GM23338 (cell line): ENCODE results near the gene NGDN. TPM values are rescaled to one million over a fixed set of nuclear protein-coding genes. Genes with fewer than 3 reads are reported as not detected.

Source experiments
- ATAC-seq: fragments of 200-7000 bp; cut with Tn5 transposase; 3 replicates; pipeline ENCODE4 v1.9.1; 2020
- DNase-seq: peaks from one replicate; pipeline ENCODE4 v3.0.0-alpha.2; 2015; ENCODE audit warnings: low spot score
- H2AFZ ChIP-seq: fragments of 200-600 bp; sonication (generic); 2 replicates; pipeline ENCODE4 v1.8.0; 2016; ENCODE audit warnings: antibody characterized with exemption, mild to moderate bottlenecking, moderate library complexity
- H3F3A ChIP-seq: fragments of 200-600 bp; sonication (generic); replicated peaks from 2 replicates; pipeline ENCODE4 v1.8.0; 2017; ENCODE audit warnings: antibody characterized with exemption, mixed run types, low read depth
- H3K27ac ChIP-seq: fragments of 200-600 bp; sonication (generic); 2 replicates; pipeline ENCODE4 v1.6.1; 2016; ENCODE audit warnings: low read depth
- H3K27me3 ChIP-seq: fragments of 200-600 bp; sonication (generic); 2 replicates; pipeline ENCODE4 v1.8.0; 2016; ENCODE audit warnings: mild to moderate bottlenecking, mixed run types, moderate library complexity; ENCODE audit not compliant: insufficient read depth
- H3K36me3 ChIP-seq: fragments of 200-600 bp; sonication (generic); 2 replicates; pipeline ENCODE4 v1.8.0; 2016; ENCODE audit warnings: mild to moderate bottlenecking; ENCODE audit not compliant: insufficient read depth
- H3K4me1 ChIP-seq: fragments of 200-600 bp; sonication (generic); 2 replicates; pipeline ENCODE4 v1.8.0; 2016; ENCODE audit warnings: mild to moderate bottlenecking, moderate library complexity; ENCODE audit not compliant: insufficient read depth
- H3K4me2 ChIP-seq: fragments of 200-600 bp; sonication (generic); 2 replicates; pipeline ENCODE4 v1.7.1; 2017; ENCODE audit warnings: mixed run types
- H3K4me3 ChIP-seq: fragments of 200-600 bp; sonication (generic); 2 replicates; pipeline ENCODE4 v1.6.1; 2016; ENCODE audit warnings: mixed run types
- H3K79me2 ChIP-seq: fragments of 200-600 bp; sonication (generic); replicated peaks from 2 replicates; pipeline ENCODE4 v1.8.0; 2017; ENCODE audit warnings: mild to moderate bottlenecking; ENCODE audit not compliant: insufficient read depth
- H3K9me2 ChIP-seq: fragments of 200-600 bp; sonication (generic); 2 replicates; pipeline ENCODE4 v1.8.0; 2017; ENCODE audit not compliant: insufficient read depth
- H4K20me1 ChIP-seq: fragments of 200-600 bp; sonication (generic); replicated peaks from 2 replicates; pipeline ENCODE4 v1.8.0; 2017; ENCODE audit warnings: mild to moderate bottlenecking; ENCODE audit not compliant: insufficient read depth
- H3K27ac Mint-ChIP-seq: 2 replicates; pipeline ENCODE4 v1.8.0; 2020; ENCODE audit warnings: inconsistent platforms, mild to moderate bottlenecking, moderate library complexity, mixed read lengths
- H3K27me3 Mint-ChIP-seq: 3 replicates; pipeline ENCODE4 v1.8.0; 2022; ENCODE audit warnings: low read depth, mild to moderate bottlenecking, moderate library complexity, mixed read lengths, inconsistent platforms; ENCODE audit not compliant: insufficient read depth, poor library complexity
- H3K36me3 Mint-ChIP-seq: 3 replicates; pipeline ENCODE4 v1.8.0; 2021; ENCODE audit warnings: low read depth, mild to moderate bottlenecking, inconsistent platforms, moderate library complexity, mixed read lengths
- H3K4me1 Mint-ChIP-seq: 3 replicates; pipeline ENCODE4 v1.8.0; 2020; ENCODE audit warnings: mild to moderate bottlenecking, inconsistent platforms, mixed read lengths
- H3K4me3 Mint-ChIP-seq: 3 replicates; pipeline ENCODE4 v1.8.0; 2021; ENCODE audit warnings: moderate library complexity, mild to moderate bottlenecking, inconsistent platforms, mixed read lengths
- H3K9me3 Mint-ChIP-seq: 3 replicates; pipeline ENCODE4 v1.8.0; 2020; ENCODE audit warnings: moderate library complexity, mild to moderate bottlenecking, inconsistent platforms, mixed read lengths
- CTCF ChIP-seq, 2 experiments: fragments of 200-600 bp in 1 of 2; sonication (generic) in 1 of 2; conservative IDR thresholded peaks; 2 replicates each; pipeline versions ENCODE4 v1.5.1 to v1.6.1; 2016 to 2017; ENCODE audit warnings: antibody characterized with exemption in 2 of 2, low read depth in 2 of 2, mild to moderate bottlenecking in 2 of 2, moderate library complexity in 1 of 2
- EZH2 ChIP-seq: fragments of 200-600 bp; sonication (generic); IDR thresholded peaks from one replicate; pipeline ENCODE4 v1.8.0; 2017; ENCODE audit warnings: antibody characterized with exemption, mild to moderate bottlenecking, low read depth; ENCODE audit not compliant: unreplicated experiment
- EZH2phosphoT487 ChIP-seq: fragments of 200-600 bp; sonication (generic); IDR thresholded peaks from one replicate; pipeline ENCODE4 v1.8.1; 2018; ENCODE audit warnings: antibody characterized with exemption; ENCODE audit not compliant: unreplicated experiment
- REST ChIP-seq: IDR thresholded peaks from one replicate; pipeline ENCODE4 v1.6.1; 2018; ENCODE audit warnings: antibody characterized with exemption; ENCODE audit not compliant: unreplicated experiment
- polyA plus RNA-seq: library from polyadenylated mRNA; unstranded; fragments of >200 nt; fragmentation: Nextera tagmentation; extraction: Ambion mirVana; gene quantifications from 2 replicates; pipeline ENCODE4 v1.2.1, GENCODE V29; 2016
- total RNA-seq: library from RNA; depleted of rRNA; stranded (reverse); fragments of >200 nt; shearing (Covaris generic); gene quantifications from 2 replicates; pipeline ENCODE4 v1.2.3, GENCODE V29; 2014

NGDN gene
- total and polyA plus RNA-seq, 2 experiments from 2014 or later, result 48.6 to 90.8 TPM

DNA sequence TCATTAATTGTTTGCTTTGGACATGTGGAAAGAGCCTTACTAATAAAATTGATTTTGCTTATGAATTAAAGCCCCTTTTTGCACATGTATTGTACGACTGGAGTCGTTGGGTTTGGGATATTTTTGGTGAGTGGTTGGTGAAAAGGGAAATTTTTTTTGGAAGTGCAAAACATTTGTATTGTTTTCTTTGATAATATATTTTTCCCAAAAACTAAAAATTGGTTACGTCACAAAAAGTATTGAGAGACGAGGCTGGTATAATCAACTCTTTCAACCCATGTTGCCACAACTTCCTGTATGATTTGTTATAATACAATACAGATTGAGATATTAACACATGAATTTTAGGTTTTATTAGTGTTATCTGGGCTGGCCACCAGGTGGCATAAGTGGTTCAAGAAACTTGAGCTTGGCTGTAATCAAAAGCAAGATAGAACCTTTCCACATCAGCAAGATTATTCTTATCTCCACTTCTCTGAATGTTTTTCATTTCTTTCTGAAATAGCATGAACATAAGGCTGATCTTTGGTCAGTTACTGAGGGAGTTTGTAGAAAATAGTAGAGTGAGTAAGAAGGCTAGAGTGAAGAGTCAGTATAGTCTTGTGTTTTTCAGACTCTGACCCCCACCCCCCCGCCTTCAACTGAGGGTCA lies 8.7 kb downstream of the NGDN start:
- Mint-ChIP-seq H3K9me3 (no peaks in the 10 kb centered on the region), H3K4me3 (no peak overlapping the region), H3K27me3 (peaks cover 2% of the 10 kb centered on the region), H3K4me1 (peaks cover 21% of the 10 kb centered on the region), H3K36me3 (peaks cover 47% of the 10 kb centered on the region), H3K27ac (no peak overlapping the region)
- TF ChIP-seq CTCF (conservative IDR thresholded peaks at IDR 0.05; ENCODE audit: low read depth in 2 of 2), result peak; percentile 70 to 95
- no peak for TF ChIP-seq REST
- TF ChIP-seq EZH2, result no peak
- TF ChIP-seq EZH2phosphoT487, result no peak
- peak; percentile 78 for DNase-seq
- Histone ChIP-seq H2AFZ (no peak overlapping the region), H3K4me1 (peaks cover 16% of the 10 kb centered on the region), H3K9me2 (no peaks in the 10 kb centered on the region), H3K27me3 (no peaks in the 10 kb centered on the region), H4K20me1 (peaks cover 4% of the 10 kb centered on the region; the same call in 1 of the 2 replicates), H3K4me2 (no peak overlapping the region), H3K27ac (no peak overlapping the region), H3K36me3 (peaks cover 41% of the 10 kb centered on the region), H3K4me3 (no peak overlapping the region), H3F3A (peaks cover 42% of the 10 kb centered on the region), H3K79me2 (no peaks in the 10 kb centered on the region)
- no peak for ATAC-seq

DNA sequence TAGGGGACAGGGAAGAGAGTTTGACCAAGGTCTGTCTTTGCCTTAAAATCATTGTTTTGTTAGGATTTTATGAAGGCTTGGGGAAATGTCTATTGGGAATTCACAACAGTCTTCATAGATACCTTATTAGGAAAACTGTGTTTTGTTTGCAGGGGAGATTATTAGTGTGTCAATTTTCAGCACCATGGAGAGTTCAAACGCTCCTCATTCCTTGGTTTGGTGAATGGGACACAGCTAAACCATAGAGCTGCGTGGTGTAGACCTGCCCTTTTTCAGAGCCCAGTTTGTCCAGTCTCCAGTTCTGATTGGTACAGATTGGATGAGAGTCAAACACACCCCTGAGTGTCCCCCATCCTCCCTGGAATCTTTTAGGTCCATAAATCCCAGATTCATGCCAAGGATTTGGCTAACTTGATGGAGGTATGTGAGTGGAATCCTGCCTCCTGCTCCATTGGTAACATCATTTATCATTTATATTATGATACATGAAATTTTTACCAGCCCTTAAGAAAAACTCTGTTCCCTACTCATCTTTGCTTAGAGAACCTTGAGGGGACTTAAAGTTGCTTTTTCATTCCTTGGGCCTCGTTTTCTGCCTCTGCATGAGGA lies 12.0 kb downstream of the NGDN start:
- Mint-ChIP-seq H3K9me3 (no peaks in the 10 kb centered on the region; the same call in 2 of the 3 replicates), H3K36me3 (peaks cover 16% of the 10 kb centered on the region), H3K4me3 (no peak overlapping the region; the same call in 2 of the 3 replicates), H3K27ac (no peak overlapping the region; the same call in 1 of the 2 replicates), H3K27me3 (peaks cover 2% of the 10 kb centered on the region), H3K4me1 (peaks cover 52% of the 10 kb centered on the region)
- Histone ChIP-seq H4K20me1 (no peaks in the 10 kb centered on the region; the same call in 1 of the 2 replicates), H2AFZ (no peak overlapping the region), H3K79me2 (no peaks in the 10 kb centered on the region), H3K27ac (peak overlapping the region; percentile 96), H3K36me3 (peaks cover 10% of the 10 kb centered on the region), H3K4me3 (no peak overlapping the region), H3F3A (peaks cover 26% of the 10 kb centered on the region; the same call in 1 of the 2 replicates), H3K9me2 (no peaks in the 10 kb centered on the region), H3K27me3 (no peaks in the 10 kb centered on the region), H3K4me1 (peaks cover 46% of the 10 kb centered on the region), H3K4me2 (peak overlapping the region; percentile 77)
- ATAC-seq (peak; percentile 38), DNase-seq (peak; percentile 83)
- TF ChIP-seq REST (peak; percentile 86), EZH2 (no peak)
